K562 (cell line): ENCODE results near the gene EEA1. TPM values are rescaled to one million over a fixed set of nuclear protein-coding genes. Genes with fewer than 3 reads are reported as not detected.

Experiments used
- ATAC-seq: fragments of 200-7000 bp; cut with Tn5 transposase; 3 replicates; pipeline ENCODE4 v1.9.1; 2020; ENCODE audit warnings: moderate library complexity
- BruUV-seq: library from RNA; stranded (reverse); fragments of 400-500 nt; replicated peaks from 2 replicates; lab custom pipeline; 2021; lab: Mats Ljungman, UMichigan
- CTCF ChIA-PET: fragments of 300-600 bp; formaldehyde crosslinking; extraction: SDS; loops from one replicate; lab custom pipeline; 2021; ENCODE audit warnings: low intra/inter-chr PET ratio; lab: Yijun Ruan, JAX
- POLR2A ChIA-PET: fragments of 300-600, 350-650 bp; sonication (Branson Sonifier 250); formaldehyde crosslinking; extraction: SDS; loops from one replicate; lab custom pipeline; 2021; ENCODE audit warnings: antibody characterized with exemption, inconsistent platforms; lab: Yijun Ruan, JAX
- DNase-seq, 4 experiments: peaks; one replicate each; pipeline versions ENCODE4 v3.0.0 to v3.0.0-alpha.2; 2011 to 2018; ENCODE audit warnings: low spot score in 3 of 4, mixed read lengths in 3 of 4; ENCODE audit errors: extremely low read depth in 1 of 4
- FAIRE-seq: peaks from 2 replicates; lab custom pipeline; 2011; peaks lifted over from hg19 to GRCh38; lab: Jason Lieb, UNC
- H2AFZ ChIP-seq: 2 replicates; pipeline ENCODE4 v1.6.0; 2011; ENCODE audit warnings: low read depth, low read length, control low read depth, inconsistent platforms
- H3K27ac ChIP-seq: fragments of 200-600 bp; 3 replicates; pipeline ENCODE4 v1.8.0; 2011; ENCODE audit warnings: low read depth, mild to moderate bottlenecking, control low read depth, inconsistent platforms, low read length, moderate library complexity, mixed read lengths; ENCODE audit errors: extremely low read depth
- H3K27me3 ChIP-seq, 2 experiments: fragments of 300-600 bp in 1 of 2; 2 replicates in 1 of 2; 3 replicates in 1 of 2; pipeline versions ENCODE4 v1.6.0 to v1.8.0; 2011; ENCODE audit warnings: inconsistent platforms in 2 of 2, low read length in 2 of 2, mild to moderate bottlenecking in 1 of 2, mixed read lengths in 1 of 2, moderate library complexity in 1 of 2; ENCODE audit not compliant: control insufficient read depth in 2 of 2, insufficient read depth in 2 of 2
- H3K36me3 ChIP-seq: fragments of 300-600 bp; 3 replicates; pipeline ENCODE4 v1.8.0; 2011; ENCODE audit warnings: mild to moderate bottlenecking, low read length, inconsistent platforms; ENCODE audit not compliant: control insufficient read depth, insufficient read depth
- H3K4me1 ChIP-seq, 2 experiments: fragments of 200-600 bp in 1 of 2; replicated peaks in 1 of 2; 2 replicates in 1 of 2; 3 replicates in 1 of 2; pipeline versions ENCODE4 v1.5.1 to v1.8.0; 2011; ENCODE audit warnings: inconsistent platforms in 2 of 2, low read length in 2 of 2, mild to moderate bottlenecking in 1 of 2, mixed read lengths in 1 of 2, moderate library complexity in 1 of 2; ENCODE audit not compliant: control insufficient read depth in 2 of 2, insufficient read depth in 2 of 2
- H3K4me2 ChIP-seq: 2 replicates; pipeline ENCODE4 v1.6.1; 2011; ENCODE audit warnings: low read length, control low read depth, inconsistent platforms, mixed read lengths; ENCODE audit not compliant: insufficient read depth
- H3K4me3 ChIP-seq: fragments of 200-600 bp; sonication (generic), shearing (Covaris generic); 2 replicates; pipeline ENCODE4 v1.5.1; 2016; ENCODE audit warnings: control low read depth, inconsistent platforms
- H3K79me2 ChIP-seq: fragments of 200-600 bp; 3 replicates; pipeline ENCODE4 v1.8.0; 2011; ENCODE audit warnings: low read length, inconsistent platforms; ENCODE audit not compliant: control insufficient read depth, insufficient read depth
- H3K9ac ChIP-seq, 2 experiments: 2 replicates each; pipeline versions ENCODE4 v1.6.0 to v1.6.1; 2011; ENCODE audit warnings: low read depth in 2 of 2, low read length in 2 of 2, control low read depth in 1 of 2, inconsistent platforms in 1 of 2, mild to moderate bottlenecking in 1 of 2, mixed read lengths in 1 of 2; ENCODE audit not compliant: insufficient read depth in 1 of 2
- H3K9me1 ChIP-seq: one replicate; pipeline ENCODE4 v1.6.0; 2011; ENCODE audit warnings: inconsistent platforms, mild to moderate bottlenecking, low read length, moderate library complexity; ENCODE audit not compliant: control insufficient read depth, insufficient read depth
- H3K9me3 ChIP-seq: replicated peaks from 2 replicates; pipeline ENCODE4 v1.5.1; 2011; ENCODE audit warnings: low read depth, low read length, inconsistent platforms; ENCODE audit not compliant: control insufficient read depth, insufficient read depth
- H4K20me1 ChIP-seq: replicated peaks from 2 replicates; pipeline ENCODE4 v1.6.1; 2011; ENCODE audit warnings: low read length, inconsistent platforms, mixed read lengths; ENCODE audit not compliant: control insufficient read depth, insufficient read depth
- BMI1 ChIP-seq: fragments of 150-350 bp; IDR thresholded peaks from 2 replicates; pipeline ENCODE4 v1.6.1; 2014; ENCODE audit warnings: low read length
- CEBPG ChIP-seq, 3 experiments: fragments of 200-800 bp in 1 of 3; sonication (Bioruptor generic) in 1 of 3; sonication (generic) in 1 of 3; formaldehyde crosslinking in 1 of 3; IDR thresholded peaks in 2 of 3; conservative IDR thresholded peaks in 1 of 3; 2 replicates each; pipeline versions ENCODE4 v1.6.1 to v1.8.0; 2016 to 2022; ENCODE audit warnings: missing compliant biosample characterization in 2 of 3, missing genetic modification characterization in 2 of 3, mild to moderate bottlenecking in 1 of 3, missing genetic modification reagents in 1 of 3
- DIDO1 ChIP-seq: fragments of 450-650 bp; IDR thresholded peaks from 2 replicates; pipeline ENCODE4 v1.6.1; 2016; ENCODE audit warnings: low read depth, missing biosample characterization, missing genetic modification characterization
- DPF2 ChIP-seq: fragments of 450-650 bp; IDR thresholded peaks from 2 replicates; pipeline ENCODE4 v1.6.1; 2016
- GATAD2A ChIP-seq: fragments of 450-650 bp; IDR thresholded peaks from 2 replicates; pipeline ENCODE4 v1.6.1; 2017
- KAT2B ChIP-seq: IDR thresholded peaks from one replicate; pipeline ENCODE4 v1.6.1; 2012; ENCODE audit warnings: low read depth, mild to moderate bottlenecking, control low read depth, inconsistent platforms, low read length, moderate library complexity
- MTA2 ChIP-seq: fragments of 450-650 bp; IDR thresholded peaks from 2 replicates; pipeline ENCODE4 v1.6.1; 2016; ENCODE audit warnings: low read depth
- PCBP1 ChIP-seq: fragments of 200-400 bp; formaldehyde crosslinking; IDR thresholded peaks from 2 replicates; pipeline ENCODE4 v1.6.1; 2018; ENCODE audit warnings: mild to moderate bottlenecking, low read depth, low read length; ENCODE audit not compliant: poor library complexity, severe bottlenecking
- RBM15 ChIP-seq: fragments of 200-400 bp; formaldehyde crosslinking; IDR thresholded peaks from 2 replicates; pipeline ENCODE4 v1.6.1; 2018; ENCODE audit warnings: mild to moderate bottlenecking, low read length, moderate library complexity; ENCODE audit not compliant: insufficient read depth
- RBM17 ChIP-seq: fragments of 200-400 bp; formaldehyde crosslinking; IDR thresholded peaks from 2 replicates; pipeline ENCODE4 v1.6.1; 2017; ENCODE audit warnings: low read depth, mild to moderate bottlenecking, low read length, borderline replicate concordance
- SAFB2 ChIP-seq: fragments of 200-400 bp; formaldehyde crosslinking; IDR thresholded peaks from 2 replicates; pipeline ENCODE4 v1.6.1; 2018; ENCODE audit warnings: borderline replicate concordance, low read length, low read depth, moderate library complexity; ENCODE audit not compliant: severe bottlenecking
- STAT5A ChIP-seq: IDR thresholded peaks from 2 replicates; pipeline ENCODE4 v1.6.1; 2012; ENCODE audit warnings: low read length, inconsistent platforms, borderline replicate concordance
- WGBS: fragments of 100-300 bp; shearing (Covaris generic); methylation state at CpG from one replicate; pipeline ENCODE4 v1.1.6; 2016; ENCODE audit warnings: low coverage, mixed read lengths; ENCODE audit not compliant: insufficient coverage; ENCODE audit errors: missing lambda C conversion rate; 5-methylcytosine and 5-hydroxymethylcytosine counted together
- in situ Hi-C: fragments of 300-500 bp; cut with MboI; formaldehyde crosslinking; loops from 4 replicates; pipeline ENCODE4 v1.15.0; 2018; ENCODE audit warnings: inconsistent platforms, mixed read lengths
- intact Hi-C: fragments of 100-400 bp; cut with micrococcal nuclease; formaldehyde crosslinking; loops from 2 replicates; pipeline ENCODE4 v1.14.2; 2022
- polyA plus RNA-seq, 8 experiments: library from polyadenylated mRNA; depleted of rRNA in 4 of 8; stranded (reverse) in 5 of 8; unstranded in 3 of 8; fragments of >200 nt; fragmentation: Nextera tagmentation in 2 of 8; fragmentation: Illumina TruSeq in 1 of 8; extraction: Ambion mirVana in 2 of 8; extraction: Trizol in 1 of 8; gene quantifications; 2 replicates each; pipeline versions ENCODE4 v1.2.1 to v1.2.3, GENCODE V29; 2011 to 2014; ENCODE audit warnings: inconsistent platforms in 1 of 8, missing spikeins in 1 of 8
- total RNA-seq, 7 experiments: library from RNA; depleted of rRNA in 6 of 7; stranded (reverse); fragments of >200 nt in 6 of 7; fragmentation: Illumina TruSeq in 2 of 7; extraction: Trizol in 2 of 7; gene quantifications; 2 replicates each; pipeline versions ENCODE4 v1.2.1 to v1.2.3, GENCODE V29; 2011 to 2021; ENCODE audit warnings: low replicate concordance in 1 of 7
- TF ChIP-seq, protein P1 (sequence below): sonication (generic); formaldehyde crosslinking; IDR thresholded peaks from 2 replicates; pipeline ENCODE4 v1.8.1; 2023; ENCODE audit warnings: mild to moderate bottlenecking, missing genetic modification reagents, moderate library complexity
- TF ChIP-seq, protein P2 (sequence below): sonication (generic); formaldehyde crosslinking; IDR thresholded peaks from 2 replicates; pipeline ENCODE4 v1.4.0; 2020; ENCODE audit warnings: mild to moderate bottlenecking, missing genetic modification reagents

The EEA1 gene
- total and polyA plus RNA-seq, 9 of the 15 experiments (the other 6 are each of a cell fraction or from before 2014, with no cell fraction given): 3.5 to 17.1 (median 7.5) TPM

DNA sequence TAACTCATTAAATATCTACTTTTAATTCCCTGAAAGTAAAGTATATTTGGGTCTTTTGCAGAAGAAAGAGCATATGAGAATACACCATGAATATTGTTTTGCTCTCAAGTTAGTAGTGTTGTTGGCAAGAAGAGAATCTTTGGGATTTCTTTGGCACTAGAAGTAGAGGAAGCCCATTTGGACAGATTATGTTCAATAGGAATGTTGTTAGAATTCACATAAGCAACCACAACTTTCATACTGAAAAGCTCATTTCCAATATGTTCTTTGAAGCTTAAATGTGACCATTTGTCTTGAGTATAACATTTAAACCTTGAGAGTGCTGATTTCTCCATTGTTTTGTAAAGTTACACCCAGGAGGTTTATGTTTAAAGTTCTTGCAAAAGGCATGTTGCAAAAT is 188.7 kb downstream of the EEA1 start:
- no peak for ATAC-seq
- Histone ChIP-seq H3K27me3 (peaks cover 22 to 37% of the 10 kb centered on the region in 2 experiments), H3K79me2 (no peaks in the 10 kb centered on the region), H3K4me1 (no peaks in the 10 kb centered on the region), H3K9me1 (no peaks in the 10 kb centered on the region), H3K27ac (no peak overlapping the region), H4K20me1 (no peaks in the 10 kb centered on the region), H3K36me3 (no peaks in the 10 kb centered on the region), H3K4me3 (no peak overlapping the region), H2AFZ (no peak overlapping the region), H3K9ac (no peak overlapping the region), H3K4me2 (no peak overlapping the region), H3K9me3 (no peaks in the 10 kb centered on the region)
- TF ChIP-seq RBM15: no peak
- TF ChIP-seq DPF2: no peak
- no peak for TF ChIP-seq SAFB2
- no peak for DNase-seq
- no peak for FAIRE-seq
- CTCF ChIA-PET: no interaction called here
- in situ Hi-C loops (no loop called here), intact Hi-C loops (no loop called here)
- no TSS peak for BruUV-seq
- POLR2A ChIA-PET: no interaction called here

DNA sequence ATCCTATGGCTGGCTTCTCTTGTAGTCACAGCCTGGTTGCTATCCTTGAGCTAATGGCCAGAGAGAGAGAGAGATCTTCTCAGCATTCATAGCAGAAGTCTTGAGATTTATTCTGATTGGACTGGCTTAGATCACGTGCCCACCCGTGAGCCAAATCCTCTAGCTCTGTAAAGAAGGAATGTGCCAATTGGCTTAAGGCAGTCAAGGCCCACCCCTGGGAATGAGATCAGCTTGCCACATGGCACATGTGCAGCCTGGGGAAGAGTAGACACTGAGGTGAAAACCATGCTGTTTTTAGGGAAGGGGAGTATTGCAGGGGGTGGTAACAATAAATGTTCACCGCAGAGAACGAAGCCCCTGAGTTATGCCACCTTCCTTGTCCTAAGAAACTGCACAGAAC is 190.0 kb downstream of the EEA1 start:
- Histone ChIP-seq H3K9me3 (no peaks in the 10 kb centered on the region), H3K9ac (no peak overlapping the region), H3K36me3 (no peaks in the 10 kb centered on the region), H3K27ac (no peak overlapping the region), H3K79me2 (no peaks in the 10 kb centered on the region), H3K4me3 (no peak overlapping the region), H3K27me3 (peaks cover 24 to 39% of the 10 kb centered on the region in 2 experiments), H2AFZ (no peak overlapping the region; the same call in 1 of the 2 replicates), H4K20me1 (no peaks in the 10 kb centered on the region), H3K9me1 (no peaks in the 10 kb centered on the region), H3K4me2 (no peak overlapping the region; the same call in 1 of the 2 replicates), H3K4me1 (no peaks in the 10 kb centered on the region)
- in situ Hi-C loops: no loop called here
- WGBS: 1% methylated on average over 4 of the region's 4 CpGs
- CTCF ChIA-PET: no interaction called here
- FAIRE-seq: no peak
- intact Hi-C loops: no loop called here
- POLR2A ChIA-PET: interaction anchor here (0.7 to 1.6 kb wide), 2 partner anchors 16 to 19 kb away, joined by 3 to 4 read pairs; no protein-coding TSS in a partner anchor
- BruUV-seq: no TSS peak
- peak in 2 of 4 experiments; percentile 14 to 30 for DNase-seq
- peak; percentile 82 for ATAC-seq
- TF ChIP-seq DIDO1 (tag) (no peak), RBM17 (no peak), MTA2 (no peak), CEBPG (CRISPR knock-in tag; IDR thresholded peaks at IDR 0.05) (no peak), CEBPG (tag; conservative IDR thresholded peaks at IDR 0.05 in 1 of 2, IDR thresholded peaks at IDR 0.05 in 1 of 2) (no peak), BMI1 (no peak), PCBP1 (no peak), KAT2B (no peak), GATAD2A (no peak), STAT5A (no peak)
- TF ChIP-seq, protein P1, sequence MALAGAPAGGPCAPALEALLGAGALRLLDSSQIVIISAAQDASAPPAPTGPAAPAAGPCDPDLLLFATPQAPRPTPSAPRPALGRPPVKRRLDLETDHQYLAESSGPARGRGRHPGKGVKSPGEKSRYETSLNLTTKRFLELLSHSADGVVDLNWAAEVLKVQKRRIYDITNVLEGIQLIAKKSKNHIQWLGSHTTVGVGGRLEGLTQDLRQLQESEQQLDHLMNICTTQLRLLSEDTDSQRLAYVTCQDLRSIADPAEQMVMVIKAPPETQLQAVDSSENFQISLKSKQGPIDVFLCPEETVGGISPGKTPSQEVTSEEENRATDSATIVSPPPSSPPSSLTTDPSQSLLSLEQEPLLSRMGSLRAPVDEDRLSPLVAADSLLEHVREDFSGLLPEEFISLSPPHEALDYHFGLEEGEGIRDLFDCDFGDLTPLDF (CRISPR knock-in tag): no peak
- TF ChIP-seq, protein P2, sequence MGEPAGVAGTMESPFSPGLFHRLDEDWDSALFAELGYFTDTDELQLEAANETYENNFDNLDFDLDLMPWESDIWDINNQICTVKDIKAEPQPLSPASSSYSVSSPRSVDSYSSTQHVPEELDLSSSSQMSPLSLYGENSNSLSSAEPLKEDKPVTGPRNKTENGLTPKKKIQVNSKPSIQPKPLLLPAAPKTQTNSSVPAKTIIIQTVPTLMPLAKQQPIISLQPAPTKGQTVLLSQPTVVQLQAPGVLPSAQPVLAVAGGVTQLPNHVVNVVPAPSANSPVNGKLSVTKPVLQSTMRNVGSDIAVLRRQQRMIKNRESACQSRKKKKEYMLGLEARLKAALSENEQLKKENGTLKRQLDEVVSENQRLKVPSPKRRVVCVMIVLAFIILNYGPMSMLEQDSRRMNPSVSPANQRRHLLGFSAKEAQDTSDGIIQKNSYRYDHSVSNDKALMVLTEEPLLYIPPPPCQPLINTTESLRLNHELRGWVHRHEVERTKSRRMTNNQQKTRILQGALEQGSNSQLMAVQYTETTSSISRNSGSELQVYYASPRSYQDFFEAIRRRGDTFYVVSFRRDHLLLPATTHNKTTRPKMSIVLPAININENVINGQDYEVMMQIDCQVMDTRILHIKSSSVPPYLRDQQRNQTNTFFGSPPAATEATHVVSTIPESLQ (CRISPR knock-in tag): no peak
